ENCODE measurements around the gene ITPR2.
"Not testable (repeated sequence)": the region's sequence is repeated elsewhere in the genome, so short reads cannot be mapped to it uniquely, and the experiment has no call there.

Gene ITPR2

GRCh38 chr12:26832822-26833742, at the start of gene ITPR2:
Gene ITPR2 (minus strand): TSS chr12:26833194. CDS start chr12:26832781, 413 bp downstream.
- peak; percentile 84 to 87 for DNase-seq (ENCODE audit: low read depth in 2 of 2)

GRCh38 chr12:26880625-26881024, 47.6 kb upstream of the ITPR2 start:
- DNase-seq (ENCODE audit: low read depth in 2 of 2), result no peak

- DNase-seq (ENCODE audit: low read depth in 2 of 2), result no peak
Measured at GRCh38 chr12:26878661-26879119, 45.7 kb upstream of the ITPR2 start.

- no peak for DNase-seq (ENCODE audit: low read depth in 2 of 2)
Measured at GRCh38 chr12:26874501-26875296, 41.7 kb upstream of the ITPR2 start.

DNA sequence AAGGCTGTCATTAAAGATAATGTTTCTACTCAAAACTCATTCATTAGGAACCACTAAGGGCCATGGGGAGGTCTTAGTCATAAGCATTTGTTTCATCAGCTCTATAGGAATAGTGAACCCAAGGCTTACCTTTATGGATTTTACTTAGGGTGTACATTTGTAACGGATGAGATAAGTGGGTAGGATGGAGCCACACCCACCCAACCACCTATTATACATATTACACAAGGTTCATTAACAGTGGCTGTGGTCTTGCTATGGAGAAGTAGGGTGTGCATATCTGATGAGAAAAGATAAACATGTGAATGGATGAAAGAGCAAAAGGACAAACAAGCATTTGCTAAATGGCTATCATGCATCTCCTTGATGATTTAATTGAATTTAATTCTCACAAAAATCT, 39.6 kb upstream of the ITPR2 start:
- DNase-seq (ENCODE audit: low read depth in 2 of 2), result no peak

- no peak for DNase-seq (ENCODE audit: low read depth in 2 of 2)
Measured at GRCh38 chr12:26871985-26872384, 39.0 kb upstream of the ITPR2 start.

DNA sequence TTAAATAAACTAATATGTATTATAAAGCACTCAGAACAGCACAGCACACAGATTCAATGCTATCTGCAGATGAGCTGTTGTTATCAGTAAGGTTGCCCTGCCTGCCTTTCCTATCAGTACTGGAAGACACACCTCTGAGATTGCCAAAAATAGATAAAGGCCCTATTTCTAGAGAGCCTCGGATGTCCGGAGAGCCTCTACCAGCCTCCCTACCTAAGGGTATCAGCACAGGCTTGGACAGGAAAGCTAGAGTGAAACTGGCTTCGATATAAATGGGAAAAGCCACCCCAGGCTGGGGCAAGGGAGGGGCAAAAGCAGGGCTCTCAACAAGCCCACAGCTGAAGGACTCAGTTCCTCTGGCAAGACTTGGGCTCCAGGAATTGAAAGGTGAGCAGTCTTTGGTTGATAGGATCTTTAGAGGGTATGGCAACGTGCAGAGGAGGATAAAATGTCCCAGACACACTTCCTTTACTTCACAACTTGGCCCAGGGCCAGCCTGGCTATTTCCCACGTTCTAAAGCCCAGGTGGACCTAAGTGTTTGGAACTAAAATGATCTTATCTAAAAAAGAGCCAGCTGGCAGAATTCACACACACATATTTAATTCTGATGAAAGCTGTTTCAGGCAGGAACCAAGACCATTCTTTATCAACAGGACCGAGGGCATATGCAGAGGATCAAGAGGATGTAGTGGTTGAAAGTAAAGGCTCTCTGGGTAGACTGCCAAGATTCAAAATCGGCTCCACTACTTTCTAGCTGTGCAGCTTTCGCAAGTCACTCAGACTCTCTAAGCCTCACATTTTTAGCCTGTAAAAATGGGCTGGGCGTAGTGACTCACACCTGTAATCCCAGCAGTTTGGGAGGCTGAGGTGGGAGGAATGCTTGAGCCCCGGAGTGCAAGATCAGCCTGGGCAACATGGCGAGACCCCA, 37.8 kb upstream of the ITPR2 start:
- no peak for DNase-seq (ENCODE audit: low read depth in 2 of 2)

DNA sequence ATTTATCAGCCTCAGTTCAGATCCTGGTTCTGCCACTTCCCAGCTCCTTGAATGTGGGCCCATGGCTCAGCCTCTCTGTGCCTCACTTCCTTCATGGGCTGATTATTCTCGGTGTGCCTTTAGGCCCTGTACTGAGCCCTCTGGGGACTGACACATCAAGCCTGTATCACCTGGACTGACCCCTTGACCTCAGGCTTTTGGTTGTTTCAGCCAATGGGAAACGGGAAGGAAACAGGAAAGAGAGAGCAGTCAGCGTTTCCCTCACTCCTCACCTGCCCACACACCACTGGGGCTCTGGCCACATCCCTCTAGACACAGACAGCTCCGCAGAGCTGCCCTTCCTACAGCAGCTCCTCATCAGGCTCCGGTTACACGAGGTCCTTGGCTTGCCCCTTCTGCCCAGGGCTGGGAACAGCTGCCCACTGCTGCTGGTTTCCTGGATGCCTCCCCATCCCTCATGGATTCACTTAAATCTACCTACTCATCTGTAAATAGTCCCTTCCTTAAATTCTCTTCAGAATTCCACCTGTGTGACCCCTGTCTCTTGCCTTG, 37.0 kb upstream of the ITPR2 start:
- DNase-seq (ENCODE audit: low read depth in 2 of 2), result no peak

- DNase-seq (ENCODE audit: low read depth in 2 of 2), result no peak
Measured at GRCh38 chr12:26869104-26869494, 36.1 kb upstream of the ITPR2 start.

- DNase-seq (ENCODE audit: low read depth in 2 of 2), result no peak
Measured at GRCh38 chr12:26868447-26869103, 35.6 kb upstream of the ITPR2 start.

DNA sequence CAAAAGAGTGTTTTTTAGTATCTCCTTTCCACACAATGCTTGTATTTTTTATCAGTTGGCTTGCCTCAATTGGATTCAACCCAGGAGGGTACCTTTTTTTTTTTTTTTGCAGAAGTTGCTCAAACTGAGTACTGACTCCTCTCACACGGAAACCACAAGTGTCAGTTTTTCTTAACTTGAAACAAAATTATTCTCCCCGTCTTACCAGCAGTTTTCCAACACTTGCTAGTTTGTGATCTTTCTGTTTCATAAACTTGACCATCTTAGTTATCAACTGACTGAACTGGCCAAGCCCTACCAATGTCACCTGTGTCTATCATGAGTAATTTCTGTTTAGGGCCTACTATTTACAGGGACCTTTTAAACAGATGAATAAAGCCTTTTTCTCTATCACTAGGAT, 34.1 kb upstream of the ITPR2 start:
- DNase-seq (ENCODE audit: low read depth in 2 of 2), result no peak

- no peak for DNase-seq (ENCODE audit: low read depth in 2 of 2)
Measured at GRCh38 chr12:26863515-26863914, 30.5 kb upstream of the ITPR2 start.

- not testable (repeated sequence) for DNase-seq (ENCODE audit: low read depth in 2 of 2)
Measured at GRCh38 chr12:26862787-26863186, 29.8 kb upstream of the ITPR2 start.

- DNase-seq (ENCODE audit: low read depth in 2 of 2), result no peak
Measured at GRCh38 chr12:26861690-26862089, 28.7 kb upstream of the ITPR2 start.

GRCh38 chr12:26857465-26858176, 24.6 kb upstream of the ITPR2 start:
- no peak for DNase-seq (ENCODE audit: low read depth in 2 of 2)

- no peak for DNase-seq (ENCODE audit: low read depth in 2 of 2)
Measured at GRCh38 chr12:26855337-26855736, 22.3 kb upstream of the ITPR2 start.

GRCh38 chr12:26854031-26854390, 21.0 kb upstream of the ITPR2 start:
- no peak for DNase-seq (ENCODE audit: low read depth in 2 of 2)

DNA sequence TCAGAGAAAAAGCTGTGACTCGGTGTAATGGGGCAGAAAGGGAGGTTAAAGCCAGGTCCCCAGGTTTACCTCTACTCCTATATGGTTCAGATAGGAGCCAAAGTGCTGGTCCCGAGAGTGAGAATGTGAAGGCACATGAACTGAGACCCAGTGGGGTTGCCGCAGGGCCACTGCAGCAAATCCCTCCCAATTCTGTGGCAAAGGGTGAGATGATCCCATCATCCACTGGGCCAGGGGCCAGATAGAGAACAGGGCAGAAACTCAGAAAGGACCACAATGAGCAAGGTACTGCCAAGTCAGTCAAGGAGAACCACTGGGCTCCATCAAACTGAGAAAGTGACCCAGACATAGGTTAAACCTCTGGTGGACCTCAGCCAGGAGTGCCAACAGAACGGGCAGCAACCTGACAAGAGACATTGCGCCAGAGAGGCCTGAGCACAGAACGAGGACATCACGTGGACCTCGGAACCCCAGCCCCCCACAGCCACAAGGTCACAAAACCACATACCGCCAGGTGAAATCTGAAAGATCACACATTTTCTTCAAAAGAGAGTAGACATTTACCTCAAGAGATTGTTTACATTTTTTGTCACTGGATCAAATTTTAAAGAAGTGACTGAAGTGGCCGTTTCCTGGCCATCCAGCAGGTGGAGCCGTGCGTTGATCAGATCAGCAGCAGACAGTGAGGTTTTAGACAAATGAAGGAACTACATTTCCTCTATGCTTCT, 20.5 kb upstream of the ITPR2 start:
- peak; percentile 18 to 47 for DNase-seq (ENCODE audit: low read depth in 2 of 2)

DNA sequence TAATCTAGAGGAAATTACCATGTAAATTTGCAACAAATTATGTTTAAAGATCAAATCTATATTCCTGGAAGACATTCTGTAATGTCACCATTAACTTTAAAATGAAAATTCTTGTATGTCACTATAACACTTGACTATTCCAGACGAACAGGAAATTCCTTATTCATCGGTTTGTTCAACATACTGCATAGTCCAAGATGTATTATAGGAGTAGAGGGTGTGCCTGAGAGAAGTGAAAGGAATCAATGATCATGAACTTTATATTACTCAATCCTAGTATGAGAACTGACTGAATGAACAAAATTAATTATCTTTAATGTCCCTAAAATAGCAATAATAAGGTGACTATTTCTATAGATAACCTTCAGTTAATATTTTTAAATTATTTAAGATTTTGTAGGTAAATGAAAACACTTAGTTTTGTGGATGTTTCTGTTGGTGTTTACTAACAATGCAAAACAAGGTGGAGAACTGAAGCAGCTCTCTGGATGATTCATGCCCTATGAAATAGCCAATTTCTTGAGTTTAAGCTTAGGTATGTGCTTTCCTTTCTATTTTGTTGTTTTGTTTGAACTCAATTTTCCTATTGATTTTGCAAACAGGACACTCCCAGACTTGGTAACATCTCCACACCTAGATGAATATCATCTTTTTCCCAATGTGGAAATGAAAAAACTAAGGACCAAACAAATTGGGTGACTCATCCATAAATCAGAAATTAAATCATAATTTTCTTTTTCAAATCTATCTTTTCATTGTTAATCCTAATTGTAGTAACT, 18.2 kb upstream of the ITPR2 start:
- no peak for DNase-seq (ENCODE audit: low read depth in 2 of 2)

Measured in stimulated activated CD8-positive, alpha-beta memory T cell treated with anti-CD3 and anti-CD28 coated beads, Interleukin-7, amount 100 ng/mL, for 1 hour (primary cell).